Activated naive CD8-positive, alpha-beta T cell treated with anti-CD3 and anti-CD28 coated beads, Interleukin-2, amount 50 U/mL, for 16 hours (primary cell): ENCODE results near the gene FOXE3.

Source experiments
- DNase-seq: peaks from one replicate; pipeline ENCODE4 v3.0.0-alpha.2; 2020; ENCODE audit warnings: low read depth, low spot score

FOXE3 gene

GRCh38 chr1:47405697-47406096 lies 10.4 kb upstream of the FOXE3 start:
- DNase-seq, result no peak

GRCh38 chr1:47406966-47407365 lies 9.1 kb upstream of the FOXE3 start:
- DNase-seq, result no peak

- no peak for DNase-seq
Observed at GRCh38 chr1:47407481-47407880, 8.6 kb upstream of the FOXE3 start.

GRCh38 chr1:47409311-47410067 lies 6.6 kb upstream of the FOXE3 start:
- no peak for DNase-seq

- no peak for DNase-seq
Observed at GRCh38 chr1:47410068-47410455, 6.0 kb upstream of the FOXE3 start.

- no peak for DNase-seq
Observed at GRCh38 chr1:47411436-47411835, 4.6 kb upstream of the FOXE3 start.

GRCh38 chr1:47412437-47412836 lies 3.6 kb upstream of the FOXE3 start:
- no peak for DNase-seq

- DNase-seq, result no peak
Observed at GRCh38 chr1:47416319-47417169, 459 bp downstream of the FOXE3 start.

GRCh38 chr1:47417170-47418044 lies 1.3 kb downstream of the FOXE3 start:
- no peak for DNase-seq

- DNase-seq, result no peak
Observed at GRCh38 chr1:47418122-47418521, 2.0 kb downstream of the FOXE3 start.

GRCh38 chr1:47418681-47419325 lies 2.7 kb downstream of the FOXE3 start:
- DNase-seq, result no peak

- DNase-seq, result no peak
Observed at GRCh38 chr1:47420547-47420946, 4.5 kb downstream of the FOXE3 start.

GRCh38 chr1:47423872-47424271 lies 7.8 kb downstream of the FOXE3 start:
- no peak for DNase-seq

GRCh38 chr1:47424336-47424982 lies 8.4 kb downstream of the FOXE3 start:
- DNase-seq, result no peak

GRCh38 chr1:47431534-47431933 lies 15.4 kb downstream of the FOXE3 start:
- DNase-seq, result no peak

- DNase-seq, result no peak
Observed at GRCh38 chr1:47432071-47433036, 16.3 kb downstream of the FOXE3 start.

- no peak for DNase-seq
Observed at GRCh38 chr1:47433037-47433421, 16.9 kb downstream of the FOXE3 start.

- DNase-seq, result no peak
Observed at GRCh38 chr1:47433477-47434050, 17.5 kb downstream of the FOXE3 start.

- DNase-seq, result no peak
Observed at GRCh38 chr1:47434051-47434842, 18.2 kb downstream of the FOXE3 start.
